HEK293T (cell line): ENCODE results near the gene TGM4.

Experiments used
- ARNT ChIP-seq: fragments of 450-650 bp; IDR thresholded peaks from 2 replicates; pipeline ENCODE4 v1.6.1; 2017; ENCODE audit warnings: mild to moderate bottlenecking
- BHLHE40 ChIP-seq: fragments of 450-650 bp; IDR thresholded peaks from 2 replicates; pipeline ENCODE4 v1.6.1; 2016; ENCODE audit warnings: mild to moderate bottlenecking, moderate library complexity, borderline replicate concordance
- CTBP1 ChIP-seq: fragments of 450-650 bp; IDR thresholded peaks from 2 replicates; pipeline ENCODE4 v1.6.1; 2016; ENCODE audit warnings: borderline replicate concordance
- FOXA1 ChIP-seq: fragments of 450-650 bp; IDR thresholded peaks from 2 replicates; pipeline ENCODE4 v1.6.1; 2016; ENCODE audit warnings: mild to moderate bottlenecking
- SP1 ChIP-seq: fragments of 450-650 bp; IDR thresholded peaks from 2 replicates; pipeline ENCODE4 v1.6.1; 2017
- SUZ12 ChIP-seq: fragments of 450-650 bp; IDR thresholded peaks from 2 replicates; pipeline ENCODE4 v1.6.1; 2016; ENCODE audit warnings: mild to moderate bottlenecking
- TARDBP ChIP-seq: fragments of 450-650 bp; IDR thresholded peaks from 2 replicates; pipeline ENCODE4 v1.6.1; 2016
- ZNF384 ChIP-seq: fragments of 450-650 bp; IDR thresholded peaks from 2 replicates; pipeline ENCODE4 v1.6.1; 2016
- TF ChIP-seq, protein P1 (sequence below): fragments of 450-650 bp; IDR thresholded peaks from 2 replicates; pipeline ENCODE4 v1.6.1; 2016

DNA sequence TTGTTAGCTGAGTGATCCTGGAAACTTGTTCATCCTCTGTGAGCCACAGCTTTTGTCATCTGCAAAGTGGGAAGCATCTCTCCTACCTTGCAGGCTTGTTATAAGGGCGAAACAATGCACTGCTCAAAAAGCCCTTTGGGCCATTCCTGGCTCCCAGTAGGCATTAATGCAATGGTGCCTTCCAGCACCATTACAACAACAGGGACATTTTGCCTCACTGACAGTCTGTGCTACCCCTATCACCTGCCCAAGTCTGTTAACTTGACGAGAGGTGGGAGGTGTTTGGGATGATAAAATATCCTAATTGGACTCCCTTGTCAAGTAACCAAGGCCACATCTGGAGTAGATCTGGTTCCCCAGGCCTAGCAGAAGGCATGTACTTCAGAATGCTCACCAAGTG lies 57.4 kb downstream of the TGM4 start:
- no peak for TF ChIP-seq ZNF384
- TF ChIP-seq TARDBP, result no peak
- no peak for TF ChIP-seq CTBP1
- no peak for TF ChIP-seq BHLHE40
- TF ChIP-seq SP1, result no peak
- TF ChIP-seq SUZ12, result no peak
- no peak for TF ChIP-seq ARNT
- TF ChIP-seq FOXA1, result no peak
- TF ChIP-seq, protein P1, sequence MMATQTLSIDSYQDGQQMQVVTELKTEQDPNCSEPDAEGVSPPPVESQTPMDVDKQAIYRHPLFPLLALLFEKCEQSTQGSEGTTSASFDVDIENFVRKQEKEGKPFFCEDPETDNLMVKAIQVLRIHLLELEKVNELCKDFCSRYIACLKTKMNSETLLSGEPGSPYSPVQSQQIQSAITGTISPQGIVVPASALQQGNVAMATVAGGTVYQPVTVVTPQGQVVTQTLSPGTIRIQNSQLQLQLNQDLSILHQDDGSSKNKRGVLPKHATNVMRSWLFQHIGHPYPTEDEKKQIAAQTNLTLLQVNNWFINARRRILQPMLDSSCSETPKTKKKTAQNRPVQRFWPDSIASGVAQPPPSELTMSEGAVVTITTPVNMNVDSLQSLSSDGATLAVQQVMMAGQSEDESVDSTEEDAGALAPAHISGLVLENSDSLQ, result no peak
